H1 (cell line): ENCODE results near the gene NFAT5. TPM values are rescaled to one million over a fixed set of nuclear protein-coding genes. Genes with fewer than 3 reads are reported as not detected.

Experiments used
- PHF8 ChIP-seq: fragments of 200-600 bp; sonication (generic); conservative IDR thresholded peaks from 2 replicates; pipeline ENCODE4 v1.7.1; 2012; ENCODE audit warnings: low read depth, mild to moderate bottlenecking, inconsistent platforms, low read length, moderate library complexity
- TAF1 ChIP-seq: IDR thresholded peaks from 2 replicates; pipeline ENCODE4 v1.6.1; 2011; ENCODE audit warnings: mild to moderate bottlenecking, low read depth, low read length
- polyA plus RNA-seq, 7 experiments: library from polyadenylated mRNA; depleted of rRNA in 3 of 7; stranded (reverse) in 5 of 7; unstranded in 2 of 7; fragments of >200 nt in 5 of 7; fragments of 200-250 nt in 2 of 7; gene quantifications; 1 replicate in 5 of 7; 2 replicates in 1 of 7; 4 replicates in 1 of 7; pipeline versions ENCODE4 v1.2.1 to v1.2.3, GENCODE V29; 2011 to 2013; ENCODE audit warnings: missing spikeins in 2 of 7, mixed read lengths in 2 of 7
- total RNA-seq: library from RNA; stranded (reverse); fragmentation: NEBNext Ultra II Directional; extraction: Animal tissue kit (Norgen Biotek cat#: 25700); gene quantifications from 2 replicates; pipeline ENCODE4 v1.2.1, GENCODE V29; 2021

Gene NFAT5
- total and polyA plus RNA-seq, 2 of the 8 experiments (the other 6 are each of a cell fraction or from before 2014, with no cell fraction given) = 8.9 to 29.0 TPM

DNA sequence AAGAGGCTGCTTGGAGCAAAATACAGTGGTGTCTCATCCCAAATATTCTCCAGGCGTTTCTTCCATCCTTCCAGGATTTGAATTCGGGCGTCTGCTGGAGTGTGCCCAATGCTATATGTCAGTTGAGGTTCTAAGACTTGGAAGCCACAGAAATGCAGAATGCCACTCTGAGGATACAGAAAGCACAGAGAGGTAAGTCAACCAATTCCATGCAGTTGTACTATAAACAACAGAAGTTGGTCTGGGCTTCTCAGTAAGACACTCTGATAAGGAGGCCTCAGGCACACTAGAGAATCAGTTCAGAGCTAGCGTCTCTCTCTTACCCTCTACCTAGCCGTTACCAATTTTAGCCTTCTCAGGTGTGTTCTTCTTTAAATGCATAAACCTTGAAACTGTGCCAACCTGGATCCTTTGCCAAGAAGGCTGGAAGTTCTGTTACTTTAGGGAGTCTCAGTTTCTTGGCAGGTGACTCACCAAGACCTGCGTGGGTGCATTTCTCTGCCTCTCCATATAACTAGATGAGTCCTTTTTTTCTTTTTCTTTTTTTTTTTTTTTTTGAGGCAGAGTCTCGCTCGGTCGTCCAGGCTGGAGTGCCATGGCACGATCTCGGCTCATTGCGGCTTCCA lies 145.5 kb downstream of the NFAT5 start (continued):
- no peak for TF ChIP-seq TAF1
- no peak for TF ChIP-seq PHF8
